HL-60 (cell line): ENCODE results near the gene DNAH7.

Experiments used
- DNase-seq, 2 experiments: peaks; one replicate each; pipeline ENCODE4 v3.0.0-alpha.2; 2010 to 2020; ENCODE audit warnings: low read depth in 1 of 2, low spot score in 1 of 2
- H3K27ac ChIP-seq: fragments of 250-450 bp; sonication (Bioruptor Pico); replicated peaks from 2 replicates; pipeline ENCODE4 v1.5.1; 2020; ENCODE audit warnings: mild to moderate bottlenecking, moderate library complexity
- H3K27me3 ChIP-seq: fragments of 250-450 bp; sonication (Bioruptor Pico); 2 replicates; pipeline ENCODE4 v1.5.1; 2021; ENCODE audit warnings: mild to moderate bottlenecking, moderate library complexity; ENCODE audit not compliant: insufficient read depth, poor library complexity, severe bottlenecking
- H3K4me3 ChIP-seq: replicated peaks from 2 replicates; pipeline ENCODE4 v1.5.1; 2011; ENCODE audit warnings: mild to moderate bottlenecking, control low read depth, low read length; ENCODE audit not compliant: insufficient read depth
- CTCF ChIP-seq: IDR thresholded peaks from one replicate; pipeline ENCODE4 v1.5.1; 2011; ENCODE audit warnings: low read length, control low read depth, inconsistent platforms; ENCODE audit not compliant: insufficient read depth
- GABPA ChIP-seq: IDR thresholded peaks from 2 replicates; pipeline ENCODE4 v1.6.1; 2012; ENCODE audit warnings: low read depth
- POLR2AphosphoS5 ChIP-seq: IDR thresholded peaks from 2 replicates; pipeline ENCODE4 v1.6.1; 2012; ENCODE audit warnings: low read depth
- REST ChIP-seq: IDR thresholded peaks from 2 replicates; pipeline ENCODE4 v1.6.1; 2012; ENCODE audit warnings: low read depth; ENCODE audit not compliant: insufficient replicate concordance
- SPI1 ChIP-seq: IDR thresholded peaks from 2 replicates; pipeline ENCODE4 v1.6.1; 2012; ENCODE audit warnings: low read depth, mild to moderate bottlenecking, borderline replicate concordance

Gene DNAH7

DNA sequence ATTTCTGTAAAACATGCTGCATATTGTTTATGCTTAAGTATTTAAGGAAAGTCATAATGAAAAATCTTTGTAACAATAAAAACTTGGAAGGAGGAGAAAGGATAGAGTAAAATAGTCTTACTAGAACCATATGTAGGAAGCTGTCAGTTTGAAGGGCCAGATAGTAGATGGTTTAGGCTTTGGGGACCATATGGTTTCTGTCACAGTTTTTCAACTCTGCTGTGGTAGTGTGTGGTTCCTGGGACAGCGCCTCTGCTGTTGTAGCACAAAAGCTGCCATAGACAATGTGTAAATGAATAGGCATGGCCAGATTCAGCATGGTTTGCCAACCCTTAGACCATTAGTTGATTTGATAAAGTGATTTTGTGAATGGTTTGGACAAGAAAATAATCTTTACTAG is 336.1 kb downstream of the DNAH7 start:
- Histone ChIP-seq H3K27ac (no peak overlapping the region), H3K27me3 (no peaks in the 10 kb centered on the region), H3K4me3 (no peak overlapping the region)
- DNase-seq, result no peak
- no peak for TF ChIP-seq CTCF
- no peak for TF ChIP-seq SPI1
- no peak for TF ChIP-seq POLR2AphosphoS5
- no peak for TF ChIP-seq GABPA
- no peak for TF ChIP-seq REST

DNA sequence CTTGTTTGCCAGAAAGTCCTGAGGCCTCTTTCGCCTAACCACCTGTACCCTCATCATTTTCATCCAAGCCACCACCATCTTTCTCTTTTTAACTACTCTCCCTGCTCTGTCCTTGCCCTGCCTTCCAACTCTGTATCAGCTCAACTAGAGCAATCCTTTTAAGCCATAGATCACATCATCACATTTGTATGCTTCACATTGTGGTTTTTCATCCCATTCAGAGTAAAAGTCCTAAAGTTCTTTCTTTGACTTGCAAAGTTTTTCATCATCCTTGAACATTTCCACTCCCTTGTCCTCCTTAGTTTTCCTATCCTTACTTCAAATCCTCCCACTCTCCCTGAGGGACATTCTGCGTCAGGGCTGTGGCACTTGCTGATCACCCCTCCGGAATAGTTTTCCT is 337.7 kb downstream of the DNAH7 start:
- TF ChIP-seq SPI1 (no peak), CTCF (no peak), REST (no peak), GABPA (no peak), POLR2AphosphoS5 (no peak)
- no peak for DNase-seq
- H3K27ac ChIP-seq, result no peak overlapping the region
- H3K27me3 ChIP-seq, result no peaks in the 10 kb centered on the region
- no peak overlapping the region for H3K4me3 ChIP-seq

- Histone ChIP-seq H3K27ac (no peak overlapping the region), H3K27me3 (no peaks in the 10 kb centered on the region), H3K4me3 (no peak overlapping the region)
- TF ChIP-seq POLR2AphosphoS5 (no peak), GABPA (no peak), SPI1 (no peak), CTCF (no peak), REST (no peak)
- DNase-seq, result no peak
Observed at GRCh38 chr2:195727106-195727505, 341.5 kb downstream of the DNAH7 start.
